HG02763 (cell line): ENCODE measurements around the gene TFR2.
A peak's percentile ranks its signal among the peaks of the same experiment; 100 is the strongest.

ENCODE experiments used
- ATAC-seq: cut with Tn5 transposase; IDR thresholded peaks from one replicate; pipeline ENCODE4 v1.9.1; 2021; ENCODE audit warnings: mild to moderate bottlenecking, moderate library complexity; ENCODE audit not compliant: unreplicated experiment

Gene TFR2

GRCh38 chr7:100613412-100614175 lies 27.8 kb downstream of the TFR2 start:
- no peak for ATAC-seq

- no peak for ATAC-seq
Measured at GRCh38 chr7:100612730-100613390, 28.5 kb downstream of the TFR2 start.

DNA sequence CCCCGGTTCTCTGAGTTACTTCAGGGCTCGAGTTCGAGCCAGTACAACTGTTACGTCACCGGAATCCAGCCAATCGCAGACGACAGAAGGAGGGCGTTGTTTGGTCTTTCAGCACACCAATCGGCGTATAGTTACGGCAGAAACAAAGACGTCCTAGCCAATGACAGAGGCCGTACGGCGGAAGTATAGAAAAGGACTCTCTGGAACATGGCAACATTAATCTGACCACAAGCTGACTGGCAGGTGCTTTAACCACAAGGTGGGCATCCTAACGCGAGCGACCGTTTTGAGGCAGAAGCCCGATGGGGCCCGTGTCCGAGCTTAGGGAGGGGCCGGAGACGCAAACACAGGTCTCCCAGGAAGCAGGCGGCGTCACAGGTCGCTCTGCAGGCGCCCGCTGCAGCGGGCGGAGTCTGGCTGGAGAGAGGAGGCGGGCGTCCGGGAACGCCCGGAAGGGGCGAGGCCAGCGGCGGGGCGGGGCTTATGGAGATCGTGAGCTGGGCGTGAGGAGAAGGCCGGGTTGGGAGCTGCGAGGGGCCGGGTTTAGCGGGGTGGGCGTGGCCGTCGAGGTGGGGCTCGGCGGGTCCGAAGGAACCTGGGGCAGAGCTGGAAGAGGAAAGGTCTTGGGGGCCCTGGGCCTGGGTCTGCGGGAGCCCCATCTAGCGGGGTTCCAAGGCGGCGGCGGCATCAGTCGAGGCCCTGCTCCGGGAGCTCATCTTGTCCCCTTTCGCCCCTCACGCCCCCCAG lies 29.2 kb downstream of the TFR2 start, which contains the start of gene MOSPD3:
Gene MOSPD3, plus strand, starts transcription at position 558 of the 747 bp plus-strand sequence. CDS start 252 bp downstream, outside the sequence.
- ATAC-seq = peak; percentile 90

- no peak for ATAC-seq
Measured at GRCh38 chr7:100609958-100610357, 31.4 kb downstream of the TFR2 start.

DNA sequence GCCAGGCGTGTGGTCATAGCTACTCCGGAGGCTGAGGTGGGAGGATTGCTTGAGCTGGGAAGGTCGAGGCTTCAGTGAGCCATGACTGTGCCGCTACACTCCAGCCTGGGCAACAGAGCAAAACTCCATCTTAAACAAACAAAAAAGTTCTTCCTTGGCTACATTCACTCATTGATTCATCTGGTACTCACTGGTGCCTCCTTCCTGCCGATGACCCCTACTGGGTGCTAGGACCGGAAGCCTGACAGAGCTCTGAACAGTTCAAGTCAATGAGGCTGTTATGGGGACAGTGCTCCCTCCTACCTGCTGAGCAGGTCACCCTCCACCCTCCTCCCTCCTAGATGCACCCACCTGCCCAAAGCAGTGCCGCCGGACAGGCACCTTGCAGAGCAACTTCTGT lies 34.2 kb downstream of the TFR2 start:
- no peak for ATAC-seq

GRCh38 chr7:100606313-100606712 lies 35.0 kb downstream of the TFR2 start:
- no peak for ATAC-seq

- ATAC-seq = no peak
Measured at GRCh38 chr7:100604976-100605911, 36.1 kb downstream of the TFR2 start.

GRCh38 chr7:100604028-100604975 lies 37.0 kb downstream of the TFR2 start:
- ATAC-seq = peak; percentile 55

DNA sequence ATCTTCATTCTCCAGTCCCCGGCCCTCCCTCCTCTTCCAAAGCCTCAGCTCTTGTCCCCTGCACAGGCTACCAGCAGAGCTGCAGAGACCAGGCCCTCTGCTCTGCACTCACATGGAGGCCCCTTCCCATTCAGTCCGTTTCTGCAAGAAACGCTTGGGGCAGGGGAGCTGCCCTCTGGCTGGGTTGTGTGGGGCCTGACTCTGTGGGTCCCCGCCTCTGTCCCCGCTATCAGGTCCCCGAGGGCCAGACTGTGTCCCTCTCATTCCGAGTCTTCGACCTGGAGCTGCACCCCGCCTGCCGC lies 37.7 kb downstream of the TFR2 start:
- ATAC-seq = no peak

DNA sequence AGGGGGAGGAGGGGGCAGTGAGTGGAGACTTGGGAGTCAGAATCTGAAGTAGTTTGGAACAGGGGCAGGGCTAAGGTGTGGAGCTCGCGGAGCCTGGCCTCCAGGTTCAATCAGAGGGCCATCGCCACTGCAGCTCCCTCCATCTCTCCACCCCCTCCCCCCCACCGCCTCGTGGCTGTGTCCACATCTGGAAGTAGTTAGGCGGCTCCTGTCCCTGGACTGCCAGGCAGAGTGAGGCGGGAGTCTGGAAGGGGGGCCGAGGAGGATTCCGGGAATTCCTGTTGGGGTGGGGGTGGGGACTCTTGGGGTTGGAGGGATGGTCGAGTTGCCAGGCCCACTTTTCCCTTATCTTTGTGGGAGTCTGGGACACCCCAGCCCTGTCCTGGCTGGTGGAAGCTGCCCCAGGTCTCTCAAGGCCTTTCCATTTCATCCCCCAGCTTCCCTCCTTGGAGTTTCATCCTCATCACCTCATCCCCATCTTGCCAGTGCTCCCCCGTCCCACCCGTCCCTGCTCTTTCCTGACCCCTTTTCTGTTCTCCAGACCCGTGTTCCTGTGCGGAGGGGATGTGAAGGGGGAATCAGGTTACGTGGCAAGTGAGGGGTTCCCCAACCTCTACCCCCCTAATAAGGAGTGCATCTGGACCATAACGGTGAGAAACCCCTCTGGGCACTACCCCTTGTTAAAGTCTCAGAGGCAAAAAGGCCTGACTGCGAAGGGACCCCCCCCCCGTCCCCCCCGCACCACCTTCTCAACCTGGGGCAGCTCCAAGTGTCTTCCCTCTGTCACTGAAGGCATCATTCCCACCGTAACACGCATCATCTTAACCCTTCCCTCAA lies 38.2 kb downstream of the TFR2 start:
- no peak for ATAC-seq

DNA sequence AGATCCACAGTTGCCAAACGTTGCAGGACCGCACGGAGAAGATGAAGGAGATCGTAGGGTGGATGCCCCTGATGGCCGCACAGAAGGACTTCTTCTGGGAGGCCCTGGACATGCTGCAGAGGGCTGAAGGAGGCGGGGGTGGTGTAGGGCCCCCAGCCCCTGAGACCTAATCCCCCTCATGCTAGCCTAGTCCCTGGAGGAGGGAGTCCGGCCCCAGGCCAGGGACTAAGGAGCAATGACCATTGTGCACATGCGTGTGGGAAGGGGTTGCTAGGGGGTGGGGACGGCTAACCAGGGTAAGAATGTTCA lies 40.7 kb downstream of the TFR2 start:
- no peak for ATAC-seq

DNA sequence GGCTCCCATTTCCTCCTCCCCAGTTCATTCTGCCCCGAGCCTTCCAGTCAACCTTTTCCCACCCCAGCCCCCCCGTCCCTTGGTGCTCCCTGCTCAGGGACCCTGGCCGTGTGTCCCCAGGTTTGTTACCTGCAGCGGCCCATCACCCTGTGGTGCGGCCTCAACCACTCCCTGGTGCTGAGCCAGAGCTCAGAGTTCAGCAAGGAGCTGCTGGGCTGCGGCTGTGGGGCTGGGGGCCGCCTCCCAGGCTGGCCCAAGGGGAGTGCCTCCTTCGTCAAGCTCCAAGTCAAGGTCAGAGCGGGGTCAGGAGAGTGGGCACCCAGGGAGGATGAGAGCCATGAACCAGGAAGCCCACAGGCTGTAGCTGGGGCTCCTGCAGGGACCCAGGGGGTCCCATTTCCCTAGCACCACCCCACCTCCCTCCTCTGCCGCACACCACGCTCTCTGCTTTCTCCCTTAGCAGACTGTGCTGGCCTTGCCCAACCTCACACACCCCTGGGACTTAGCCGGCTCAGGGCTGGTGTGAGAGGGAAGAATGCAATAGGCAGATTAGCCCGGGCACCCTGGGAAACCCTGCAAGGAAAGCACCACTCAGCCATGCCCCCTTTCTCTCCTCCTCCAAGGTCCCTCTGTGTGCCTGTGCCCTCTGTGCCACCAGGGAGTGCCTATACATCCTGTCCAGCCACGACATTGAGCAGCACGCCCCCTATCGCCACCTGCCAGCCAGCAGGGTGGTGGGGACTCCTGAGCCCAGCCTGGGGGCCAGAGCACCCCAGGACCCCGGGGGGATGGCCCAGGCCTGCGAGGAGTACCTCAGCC lies 41.2 kb downstream of the TFR2 start:
- no peak for ATAC-seq

GRCh38 chr7:100598425-100598824 lies 42.9 kb downstream of the TFR2 start:
- no peak for ATAC-seq

- no peak for ATAC-seq
Measured at GRCh38 chr7:100595188-100595587, 46.2 kb downstream of the TFR2 start.

DNA sequence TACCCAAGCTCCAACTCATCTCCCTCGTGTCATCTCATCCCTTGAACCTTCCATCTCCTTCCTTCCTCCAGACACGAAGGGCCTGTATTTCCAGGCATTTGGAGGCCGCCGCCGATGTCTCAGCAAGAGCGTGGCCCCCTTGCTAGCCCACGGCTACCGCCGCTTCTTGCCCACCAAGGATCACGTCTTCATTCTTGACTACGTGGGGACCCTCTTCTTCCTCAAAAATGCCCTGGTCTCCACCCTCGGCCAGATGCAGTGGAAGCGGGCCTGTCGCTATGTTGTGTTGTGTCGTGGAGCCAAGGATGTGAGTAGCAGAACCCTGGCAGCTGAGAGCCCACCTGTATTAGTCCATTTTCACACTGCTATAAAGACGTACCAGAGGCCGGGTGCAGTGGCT lies 49.8 kb downstream of the TFR2 start:
- ATAC-seq = no peak

- ATAC-seq = no peak
Measured at GRCh38 chr7:100590077-100590737, 51.1 kb downstream of the TFR2 start.

- ATAC-seq = no peak
Measured at GRCh38 chr7:100589341-100589947, 51.9 kb downstream of the TFR2 start.
